Mesenchymal stem cell (in vitro differentiated cells and primary cell): ENCODE results near the gene RFX2.
A peak's percentile ranks its signal among the peaks of the same experiment; 100 is the strongest.

Source experiments
- DNase-seq: peaks from one replicate; pipeline ENCODE4 v3.0.0-alpha.2; 2013
- H2AFZ ChIP-seq: one replicate; pipeline ENCODE4 v1.6.1; 2013; ENCODE audit warnings: low read depth, mild to moderate bottlenecking, control low read depth, inconsistent platforms, low read length, moderate library complexity
- H2AK5ac ChIP-seq: 2 replicates; pipeline ENCODE4 v1.6.1; 2013; ENCODE audit warnings: low read length, moderate library complexity, mild to moderate bottlenecking, inconsistent platforms; ENCODE audit not compliant: severe bottlenecking
- H2BK120ac ChIP-seq: one replicate; pipeline ENCODE4 v1.6.1; 2013; ENCODE audit warnings: low read depth, mild to moderate bottlenecking, inconsistent platforms, low read length, moderate library complexity
- H2BK12ac ChIP-seq, 2 experiments: one replicate each; pipeline ENCODE4 v1.6.1; 2013; ENCODE audit warnings: inconsistent platforms in 2 of 2, low read length in 2 of 2, mild to moderate bottlenecking in 2 of 2, moderate library complexity in 2 of 2, control low read depth in 1 of 2
- H2BK15ac ChIP-seq: one replicate; pipeline ENCODE4 v1.6.1; 2013; ENCODE audit warnings: mild to moderate bottlenecking, low read depth, inconsistent platforms; ENCODE audit not compliant: poor library complexity, severe bottlenecking
- H2BK5ac ChIP-seq: 2 replicates; pipeline ENCODE4 v1.6.1; 2013; ENCODE audit warnings: low read depth, mild to moderate bottlenecking, low read length, control low read depth, inconsistent platforms; ENCODE audit not compliant: poor library complexity, severe bottlenecking
- H3K14ac ChIP-seq, 2 experiments: one replicate each; pipeline ENCODE4 v1.6.1; 2013; ENCODE audit warnings: inconsistent platforms in 2 of 2, low read length in 2 of 2, control low read depth in 1 of 2, mild to moderate bottlenecking in 1 of 2, moderate library complexity in 1 of 2
- H3K18ac ChIP-seq, 2 experiments: one replicate each; pipeline ENCODE4 v1.6.1; 2013; ENCODE audit warnings: inconsistent platforms in 2 of 2, low read length in 2 of 2, control low read depth in 1 of 2, low read depth in 1 of 2, mild to moderate bottlenecking in 1 of 2
- H3K23ac ChIP-seq, 2 experiments: one replicate each; pipeline ENCODE4 v1.6.1; 2013; ENCODE audit warnings: inconsistent platforms in 2 of 2, low read length in 2 of 2, mild to moderate bottlenecking in 2 of 2, moderate library complexity in 2 of 2, control low read depth in 1 of 2
- H3K27ac ChIP-seq: 2 replicates; pipeline ENCODE4 v1.5.1; 2013; ENCODE audit warnings: mild to moderate bottlenecking, moderate library complexity, low read length, control low read depth, inconsistent platforms; ENCODE audit not compliant: poor library complexity, severe bottlenecking
- H3K27me3 ChIP-seq, 2 experiments: 2 replicates each; pipeline versions ENCODE4 v1.6.1 to v1.7.0; 2013; ENCODE audit warnings: low read length in 2 of 2, mild to moderate bottlenecking in 2 of 2, moderate library complexity in 2 of 2, control low read depth in 1 of 2, inconsistent platforms in 1 of 2; ENCODE audit not compliant: control insufficient read depth in 1 of 2, insufficient read depth in 1 of 2
- H3K36me3 ChIP-seq, 2 experiments: 2 replicates each; pipeline versions ENCODE4 v1.6.1 to v1.7.0; 2013; ENCODE audit warnings: low read length in 2 of 2, control low read depth in 1 of 2, inconsistent platforms in 1 of 2, low read depth in 1 of 2, mild to moderate bottlenecking in 1 of 2; ENCODE audit not compliant: insufficient read depth in 2 of 2, control insufficient read depth in 1 of 2
- H3K4ac ChIP-seq, 2 experiments: one replicate each; pipeline ENCODE4 v1.6.1; 2013; ENCODE audit warnings: inconsistent platforms in 2 of 2, low read length in 2 of 2, mild to moderate bottlenecking in 2 of 2, moderate library complexity in 2 of 2, control low read depth in 1 of 2, low read depth in 1 of 2
- H3K4me1 ChIP-seq: 2 replicates; pipeline ENCODE4 v1.6.1; 2013; ENCODE audit warnings: low read depth, low read length, control low read depth; ENCODE audit not compliant: control insufficient read depth, insufficient read depth
- H3K4me2 ChIP-seq: 2 replicates; pipeline ENCODE4 v1.6.1; 2013; ENCODE audit warnings: low read length, mild to moderate bottlenecking, inconsistent platforms; ENCODE audit not compliant: poor library complexity, severe bottlenecking
- H3K4me3 ChIP-seq, 2 experiments: 2 replicates each; pipeline versions ENCODE4 v1.5.1 to v1.7.0; 2013; ENCODE audit warnings: low read length in 2 of 2, mild to moderate bottlenecking in 2 of 2, control low read depth in 1 of 2, low read depth in 1 of 2; ENCODE audit not compliant: insufficient read depth in 1 of 2
- H3K79me1 ChIP-seq: replicated peaks from 2 replicates; pipeline ENCODE4 v1.6.1; 2013; ENCODE audit warnings: mild to moderate bottlenecking, control low read depth, low read length, inconsistent platforms; ENCODE audit not compliant: poor library complexity, severe bottlenecking
- H3K9ac ChIP-seq: 2 replicates; pipeline ENCODE4 v1.7.0; 2013; ENCODE audit warnings: mild to moderate bottlenecking, low read length, moderate library complexity
- H3K9me3 ChIP-seq: 2 replicates; pipeline ENCODE4 v1.7.0; 2013; ENCODE audit warnings: mild to moderate bottlenecking, low read length; ENCODE audit not compliant: control insufficient read depth
- H4K8ac ChIP-seq: one replicate; pipeline ENCODE4 v1.6.1; 2013; ENCODE audit warnings: inconsistent platforms, mild to moderate bottlenecking, low read length, moderate library complexity
- H4K91ac ChIP-seq: one replicate; pipeline ENCODE4 v1.6.1; 2013; ENCODE audit warnings: mild to moderate bottlenecking, low read length, inconsistent platforms
- WGBS: methylation state at CpG from one replicate; pipeline ENCODE4 v1.1.7; 2013; ENCODE audit warnings: mixed read lengths; 5-methylcytosine and 5-hydroxymethylcytosine counted together

The RFX2 gene

GRCh38 chr19:6055013-6055795 lies 55.1 kb downstream of the RFX2 start:
- no peak overlapping the region for H3K4ac ChIP-seq
- H3K4me1 ChIP-seq: peaks cover 2% of the 10 kb centered on the region
- no peak overlapping the region for H3K4me2 ChIP-seq
- 93% methylated on average over 2 of the region's 4 CpGs for WGBS
- H3K9ac ChIP-seq: no peak overlapping the region
- no peak overlapping the region for H3K27ac ChIP-seq
- H3K9me3 ChIP-seq: no peaks in the 10 kb centered on the region
- no peak overlapping the region for H2BK120ac ChIP-seq
- H3K4me3 ChIP-seq: no peak overlapping the region
- DNase-seq: no peak
- H3K27me3 ChIP-seq: no peaks in the 10 kb centered on the region
- no peak overlapping the region for H3K18ac ChIP-seq
- H3K14ac ChIP-seq: no peak overlapping the region
- H3K23ac ChIP-seq: no peak overlapping the region
- H3K36me3 ChIP-seq: no peaks in the 10 kb centered on the region
- no peak overlapping the region for H2AFZ ChIP-seq
- H4K8ac ChIP-seq: no peak overlapping the region
- H2BK15ac ChIP-seq: no peak overlapping the region
- H3K79me1 ChIP-seq: no peaks in the 10 kb centered on the region
- H2BK5ac ChIP-seq: no peak overlapping the region
- H2AK5ac ChIP-seq: no peak overlapping the region
- H4K91ac ChIP-seq: no peak overlapping the region
- H2BK12ac ChIP-seq: no peak overlapping the region

DNA sequence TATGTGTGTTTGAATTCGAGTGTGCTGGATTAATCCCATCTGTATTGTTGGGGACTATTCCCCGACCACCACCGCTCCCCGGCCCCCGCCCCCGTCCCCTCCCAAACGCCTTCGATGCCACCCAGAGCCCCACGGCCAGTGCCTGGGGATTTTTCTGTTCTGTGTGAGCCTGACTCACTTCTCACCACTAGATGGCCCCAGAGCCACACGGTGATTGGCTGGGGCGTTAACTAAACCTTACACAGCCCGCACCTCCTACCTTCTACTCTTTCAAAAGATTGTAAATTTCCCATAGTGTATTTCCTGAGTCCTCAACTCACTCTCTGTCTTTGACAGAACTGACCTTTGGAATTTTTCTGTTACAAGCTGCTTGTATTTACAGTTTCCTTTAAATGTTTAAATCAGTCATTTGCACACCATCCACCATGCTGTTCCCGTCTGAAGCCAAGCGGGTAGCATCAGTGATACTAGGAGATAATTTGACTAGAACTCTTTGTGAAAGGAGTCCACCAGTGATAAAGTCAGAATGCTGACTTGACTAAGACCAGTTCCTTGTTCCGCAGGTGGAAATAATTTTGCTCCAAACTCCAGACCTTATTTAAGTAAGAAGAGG lies 61.4 kb downstream of the RFX2 start:
- Histone ChIP-seq H3K4me3 (no peak overlapping the region), H2BK12ac (no peak overlapping the region), H3K23ac (no peak overlapping the region), H3K79me1 (no peaks in the 10 kb centered on the region), H4K8ac (no peak overlapping the region), H2BK15ac (no peak overlapping the region), H3K9me3 (no peaks in the 10 kb centered on the region), H2AK5ac (no peak overlapping the region), H2AFZ (no peak overlapping the region), H3K4ac (no peak overlapping the region), H3K4me1 (peaks cover 2% of the 10 kb centered on the region), H3K36me3 (peaks cover 0 to 15% of the 10 kb centered on the region in 2 experiments), H4K91ac (no peak overlapping the region), H3K4me2 (no peak overlapping the region), H3K27ac (no peak overlapping the region), H3K18ac (no peak overlapping the region), H3K27me3 (no peaks in the 10 kb centered on the region), H2BK5ac (no peak overlapping the region), H3K14ac (no peak overlapping the region), H2BK120ac (no peak overlapping the region), H3K9ac (peak overlapping the region; percentile 66)
- 19% methylated on average over 14 of the region's 15 CpGs for WGBS
- DNase-seq: peak; percentile 79

GRCh38 chr19:6048348-6048747 lies 62.0 kb downstream of the RFX2 start:
- no peak for DNase-seq
- no peak overlapping the region for H2AFZ ChIP-seq
- peaks cover 2% of the 10 kb centered on the region for H3K4me1 ChIP-seq
- no peak overlapping the region for H3K14ac ChIP-seq
- H2AK5ac ChIP-seq: no peak overlapping the region
- peak overlapping the region; percentile 85 for H4K8ac ChIP-seq
- no peaks in the 10 kb centered on the region for H3K27me3 ChIP-seq
- no peak overlapping the region for H3K4ac ChIP-seq
- H2BK5ac ChIP-seq: no peak overlapping the region
- H2BK12ac ChIP-seq: no peak overlapping the region
- WGBS: 65% methylated on average over 3 of the region's 9 CpGs
- H2BK120ac ChIP-seq: no peak overlapping the region
- H3K9ac ChIP-seq: peak overlapping the region; percentile 66
- no peak overlapping the region for H3K4me3 ChIP-seq
- no peak overlapping the region for H3K18ac ChIP-seq
- no peak overlapping the region for H3K27ac ChIP-seq
- H4K91ac ChIP-seq: no peak overlapping the region
- no peak overlapping the region for H3K23ac ChIP-seq
- no peak overlapping the region for H3K4me2 ChIP-seq
- H2BK15ac ChIP-seq: no peak overlapping the region
- no peaks in the 10 kb centered on the region for H3K9me3 ChIP-seq
- H3K36me3 ChIP-seq: peaks cover 0 to 21% of the 10 kb centered on the region in 2 experiments
- H3K79me1 ChIP-seq: no peaks in the 10 kb centered on the region

DNA sequence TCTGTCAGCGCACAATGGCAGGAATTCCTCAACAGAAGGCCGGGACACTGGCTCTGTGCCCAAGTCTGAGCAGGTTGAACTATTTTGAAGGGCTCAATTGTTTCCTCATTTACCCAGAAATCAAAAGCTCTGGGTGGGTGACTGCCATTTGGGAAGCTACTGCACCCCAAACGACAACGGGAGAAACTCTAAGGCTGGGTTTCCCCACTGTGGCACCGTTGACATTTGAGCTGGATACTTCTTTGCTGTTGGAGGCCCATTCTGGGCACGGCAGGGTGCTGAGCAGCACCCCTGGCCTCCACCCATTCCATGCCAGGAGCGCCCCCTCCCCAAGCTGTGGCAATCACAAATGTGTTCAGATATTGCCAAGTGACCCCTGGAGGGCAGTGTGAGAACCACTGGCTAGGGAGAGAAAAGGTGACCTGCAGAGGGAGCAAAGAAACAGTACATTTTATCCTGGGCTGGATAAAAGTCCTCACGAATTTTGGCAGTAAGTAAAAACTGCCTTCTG lies 62.5 kb downstream of the RFX2 start:
- Histone ChIP-seq H3K27me3 (no peaks in the 10 kb centered on the region), H3K4me1 (peaks cover 2% of the 10 kb centered on the region), H3K14ac (no peak overlapping the region), H2AK5ac (no peak overlapping the region), H4K91ac (no peak overlapping the region), H3K4ac (no peak overlapping the region), H3K36me3 (peaks cover 0 to 26% of the 10 kb centered on the region in 2 experiments), H3K4me2 (no peak overlapping the region), H3K4me3 (no peak overlapping the region), H2BK5ac (no peak overlapping the region), H2BK120ac (no peak overlapping the region), H2BK15ac (no peak overlapping the region), H3K9ac (peak overlapping the region; percentile 66), H3K79me1 (no peaks in the 10 kb centered on the region), H3K9me3 (no peaks in the 10 kb centered on the region), H3K23ac (no peak overlapping the region), H4K8ac (no peak overlapping the region), H2AFZ (no peak overlapping the region), H3K27ac (no peak overlapping the region), H2BK12ac (no peak overlapping the region), H3K18ac (no peak overlapping the region)
- peak; percentile 65 for DNase-seq
- WGBS: 63% methylated on average over 7 of the region's 8 CpGs
